Dermis lymphatic vessel endothelial cell (primary cell): ENCODE results near the gene FOXN1. TPM values are rescaled to one million over a fixed set of nuclear protein-coding genes. Genes with fewer than 3 reads are reported as not detected.

Source experiments
- total RNA-seq: library from RNA; depleted of rRNA; stranded (reverse); fragments of >200 nt; gene quantifications from 2 replicates; pipeline ENCODE4 v1.2.1, GENCODE V29; 2014

Gene FOXN1
- total RNA-seq: not detected in 2 replicates

GRCh38 chr17:28505986-28506665 is at the start of gene FOXN1:
FOXN1 (plus strand) TSS chr17:28506348; CDS start chr17:28523970, 17,622 bp downstream.

GRCh38 chr17:28473542-28473941 is 32.6 kb upstream of the FOXN1 start, which contains the start of gene SLC13A2:
SLC13A2 (plus strand) TSS chr17:28473644; CDS start chr17:28473713, 69 bp downstream.

GRCh38 chr17:28552176-28552999 is 46.2 kb downstream of the FOXN1 start, which contains the start of gene UNC119:
UNC119 (minus strand) TSS chr17:28552624; CDS start chr17:28552557, 67 bp downstream.

GRCh38 chr17:28571361-28572122 is 65.4 kb downstream of the FOXN1 start, which contains the start of gene PIGS:
PIGS (minus strand) TSS chr17:28571524; CDS start chr17:28571496, 28 bp downstream.

GRCh38 chr17:28576758-28577465 is 70.8 kb downstream of the FOXN1 start, which contains the start of gene ALDOC:
ALDOC (minus strand) TSS chr17:28576895; CDS start chr17:28575532, 1,363 bp downstream.

Other genes starting within 250 kb of the FOXN1 start
- gene TMEM97, start 187.1 kb upstream of the FOXN1 start, total RNA-seq: 7.7 and 9.5 TPM in 2 replicates
- gene IFT20, start 170.9 kb upstream of the FOXN1 start, total RNA-seq: 46.7 and 48.1 TPM in 2 replicates
- gene TNFAIP1, start 170.6 kb upstream of the FOXN1 start, total RNA-seq: 66.4 and 118 TPM in 2 replicates
- 54.5 and 59.2 TPM in 2 replicates for gene POLDIP2, start 148.8 kb upstream of the FOXN1 start, total RNA-seq
- not detected in 2 replicates for gene SEBOX, start 141.1 kb upstream of the FOXN1 start, total RNA-seq
- under 0.01 and 0.22 TPM in 2 replicates for gene VTN, start 136.0 kb upstream of the FOXN1 start, total RNA-seq
- gene SARM1, start 134.7 kb upstream of the FOXN1 start, total RNA-seq: 1.6 and 2.5 TPM in 2 replicates
- 0.33 and 0.60 TPM in 2 replicates for gene SLC46A1, start 100.1 kb upstream of the FOXN1 start, total RNA-seq
- not detected in 2 replicates for gene SLC13A2, start 32.7 kb upstream of the FOXN1 start, total RNA-seq
- 22.3 and 26.1 TPM in 2 replicates for gene UNC119, start 46.3 kb downstream of the FOXN1 start, total RNA-seq
- 46.5 and 48.9 TPM in 2 replicates for gene PIGS, start 65.2 kb downstream of the FOXN1 start, total RNA-seq
- 19.2 and 25.2 TPM in 2 replicates for gene ALDOC, start 70.5 kb downstream of the FOXN1 start, total RNA-seq
- 5.4 and 6.0 TPM in 2 replicates for gene SPAG5, start 92.7 kb downstream of the FOXN1 start, total RNA-seq
- 2.6 and 3.3 TPM in 2 replicates for gene RSKR, start 107.8 kb downstream of the FOXN1 start, total RNA-seq
- gene BLTP2, start 138.8 kb downstream of the FOXN1 start, total RNA-seq: 129 and 154 TPM in 2 replicates
- 68.0 and 80.6 TPM in 2 replicates for gene SDF2, start 155.6 kb downstream of the FOXN1 start, total RNA-seq
- 43.7 and 50.7 TPM in 2 replicates for gene SUPT6H, start 155.9 kb downstream of the FOXN1 start, total RNA-seq
- 0.22 and 0.26 TPM in 2 replicates for gene PROCA1, start 205.5 kb downstream of the FOXN1 start, total RNA-seq
- gene RAB34, start 211.5 kb downstream of the FOXN1 start, total RNA-seq: 12.1 and 27.4 TPM in 2 replicates
- gene RPL23A, start 213.6 kb downstream of the FOXN1 start, total RNA-seq: 614 and 651 TPM in 2 replicates
- 0.34 and 1.2 TPM in 2 replicates for gene TLCD1, start 219.9 kb downstream of the FOXN1 start, total RNA-seq
- 1.6 and 2.0 TPM in 2 replicates for gene NEK8, start 222.4 kb downstream of the FOXN1 start, total RNA-seq
- 21.0 and 24.1 TPM in 2 replicates for gene TRAF4, start 237.7 kb downstream of the FOXN1 start, total RNA-seq